Colonic mucosa (tissue), 4 donors: ENCODE results near the gene SLC2A5. TPM values are rescaled to one million over a fixed set of nuclear protein-coding genes. Genes with fewer than 3 reads are reported as not detected.

Experiments
- DNase-seq: peaks from one replicate; pipeline ENCODE4 v3.0.0-alpha.2; 2020
- H3K27ac ChIP-seq: fragments of 200-600 bp; one replicate; pipeline ENCODE4 v1.8.0; 2021
- H3K27me3 ChIP-seq: fragments of 200-600 bp; one replicate; pipeline ENCODE4 v1.8.0; 2021
- H3K36me3 ChIP-seq: fragments of 200-600 bp; one replicate; pipeline ENCODE4 v1.8.0; 2021
- H3K4me1 ChIP-seq: fragments of 200-600 bp; one replicate; pipeline ENCODE4 v1.8.0; 2021; ENCODE audit warnings: mild to moderate bottlenecking
- H3K4me3 ChIP-seq: fragments of 200-600 bp; one replicate; pipeline ENCODE4 v1.8.0; 2021
- H3K9ac ChIP-seq, 2 donors: one replicate each; pipeline ENCODE4 v1.7.0; 2013; ENCODE audit warnings: control low read depth in 2 of 2, low read depth in 2 of 2, low read length in 2 of 2
- H3K9me3 ChIP-seq: fragments of 200-600 bp; one replicate; pipeline ENCODE4 v1.8.0; 2021
- CTCF ChIP-seq: fragments of 200-600 bp; IDR thresholded peaks from one replicate; pipeline ENCODE4 v1.8.0; 2022; ENCODE audit warnings: antibody characterized with exemption, mild to moderate bottlenecking
- intact Hi-C: fragments of 100-400 bp; cut with DNase I; formaldehyde crosslinking; loops from one replicate; pipeline ENCODE4 v1.14.1; 2022
- total RNA-seq, 2 donors: library from RNA; stranded (reverse); fragmentation: NEBNext Ultra II Directional in 1 of 2; extraction: Animal tissue kit (Norgen Biotek cat#: 25700) in 1 of 2; gene quantifications; one replicate each; pipeline ENCODE4 v1.2.1, GENCODE V29; 2021
- donor health status: healthy.
- donor health status: DM: no; HTN: no; CAD: no.
- donor health status: DM: no; HTN: no; CAD: no.

The SLC2A5 gene
- total RNA-seq, 2 donors from 2014 or later, result 1.8 to 4.9 TPM

- Histone ChIP-seq H3K4me1 (no peaks in the 10 kb centered on the region), H3K27ac (no peak overlapping the region), H3K4me3 (no peak overlapping the region), H3K36me3 (no peaks in the 10 kb centered on the region), H3K9ac (no peak overlapping the region), H3K27me3 (no peaks in the 10 kb centered on the region), H3K9me3 (no peaks in the 10 kb centered on the region)
- no peak for DNase-seq
- no peak for TF ChIP-seq CTCF
- intact Hi-C loops, result no loop called here
These were observed 9.3 kb downstream of the SLC2A5 start for GRCh38 chr1:9059891-9060744.

GRCh38 chr1:9058465-9058864, 11.0 kb downstream of the SLC2A5 start:
- intact Hi-C loops, result no loop called here
- Histone ChIP-seq H3K9ac (no peak overlapping the region), H3K27me3 (no peaks in the 10 kb centered on the region), H3K4me1 (no peaks in the 10 kb centered on the region), H3K36me3 (no peaks in the 10 kb centered on the region), H3K9me3 (no peaks in the 10 kb centered on the region), H3K27ac (no peak overlapping the region), H3K4me3 (no peak overlapping the region)
- TF ChIP-seq CTCF, result no peak
- no peak for DNase-seq

- Histone ChIP-seq H3K4me3 (no peak overlapping the region), H3K27ac (no peak overlapping the region), H3K36me3 (no peaks in the 10 kb centered on the region), H3K4me1 (no peaks in the 10 kb centered on the region), H3K9me3 (no peaks in the 10 kb centered on the region), H3K27me3 (no peaks in the 10 kb centered on the region), H3K9ac (no peak overlapping the region)
- DNase-seq, result no peak
- no peak for TF ChIP-seq CTCF
- intact Hi-C loops, result no loop called here
These were observed 11.6 kb downstream of the SLC2A5 start for GRCh38 chr1:9057851-9058250.

DNA sequence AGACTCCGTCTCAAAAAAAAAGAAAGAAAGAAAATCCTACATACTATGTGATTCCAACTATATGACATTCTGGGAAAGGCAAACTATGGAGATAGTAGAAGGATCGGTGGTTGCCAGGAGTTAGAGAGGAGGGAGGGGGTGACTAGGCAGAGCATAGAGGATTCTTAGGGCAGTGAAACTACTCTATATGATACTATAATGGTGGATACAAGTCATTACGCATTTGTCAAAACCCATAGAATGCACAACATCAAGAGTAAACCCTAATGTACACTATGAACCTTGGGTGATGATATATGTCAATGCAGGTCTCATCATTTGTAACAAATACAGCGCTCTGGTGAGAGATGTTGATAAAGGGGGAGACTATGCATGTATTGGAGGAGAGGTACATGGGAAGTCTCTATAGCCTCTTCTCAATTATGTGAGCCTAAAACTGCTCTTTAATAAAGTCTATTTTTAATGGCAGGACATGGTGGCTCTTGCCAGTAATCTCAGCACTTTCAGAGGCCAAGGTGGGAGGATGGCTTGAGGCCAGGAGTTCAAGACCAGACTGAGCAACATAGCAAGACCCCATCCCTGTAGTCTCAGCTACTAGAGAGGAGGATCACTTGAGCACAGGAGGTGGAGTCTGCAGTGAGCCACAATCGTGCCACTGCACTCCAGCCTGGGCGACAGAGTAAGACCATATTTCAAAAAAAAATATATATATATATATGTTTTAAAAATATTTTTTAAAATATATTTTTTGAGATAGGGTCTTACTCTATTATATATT, 17.0 kb downstream of the SLC2A5 start:
- intact Hi-C loops, result no loop called here
- Histone ChIP-seq H3K27me3 (no peaks in the 10 kb centered on the region), H3K9me3 (no peaks in the 10 kb centered on the region), H3K27ac (no peak overlapping the region), H3K4me1 (peaks cover 4% of the 10 kb centered on the region), H3K36me3 (no peaks in the 10 kb centered on the region), H3K9ac (no peak overlapping the region), H3K4me3 (no peak overlapping the region)
- TF ChIP-seq CTCF, result no peak
- no peak for DNase-seq

DNA sequence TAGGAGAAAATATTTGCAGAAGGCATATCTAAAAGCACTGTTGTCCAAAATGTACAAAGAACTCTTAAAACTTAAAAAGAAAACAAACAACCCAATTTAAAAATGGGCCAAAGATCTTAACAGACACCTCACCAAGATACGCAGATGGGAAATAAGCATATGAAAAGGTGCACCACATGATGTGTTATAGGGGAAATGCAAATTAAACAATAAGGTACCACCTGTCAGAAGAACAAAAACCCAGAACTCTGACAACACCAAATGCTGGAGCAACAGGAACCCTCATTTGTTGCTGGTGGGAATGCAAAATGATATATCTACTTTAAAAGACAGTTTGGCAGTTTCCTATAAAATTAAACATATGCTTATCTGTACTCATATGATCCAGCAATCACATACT, 18.1 kb downstream of the SLC2A5 start:
- Histone ChIP-seq H3K36me3 (no peaks in the 10 kb centered on the region), H3K4me1 (peaks cover 4% of the 10 kb centered on the region), H3K27me3 (no peaks in the 10 kb centered on the region), H3K4me3 (no peak overlapping the region), H3K9me3 (no peaks in the 10 kb centered on the region), H3K27ac (no peak overlapping the region), H3K9ac (no peak overlapping the region)
- intact Hi-C loops, result no loop called here
- no peak for TF ChIP-seq CTCF
- no peak for DNase-seq
